ENCODE measurements around the gene TANGO2. TPM values are rescaled to one million over a fixed set of nuclear protein-coding genes. Genes with fewer than 3 reads are reported as not detected.

Gene TANGO2
- total RNA-seq, 1 experiment from 2014 or later, result 13.9 TPM

GRCh38 chr22:20080776-20081654 is 60.1 kb downstream of the TANGO2 start:
- no peak for TF ChIP-seq CTCF (IDR thresholded peaks at IDR 0.05; ENCODE audit: unreplicated experiment)
- peaks cover 32% of the 10 kb centered on the region for H3K4me1 Mint-ChIP-seq (ENCODE audit: insufficient read depth, unreplicated experiment)
- ChIA-PET POLR2A (interaction anchor here (0.7 to 3.2 kb wide), 5 partner anchors 18 to 519 kb away, joined by 3 to 13 read pairs (median 4); partner anchors contain the start of genes RANBP1 and TRMT2A), CTCF (interaction anchor here (0.6 kb wide), 3 partner anchors 10 to 236 kb away, joined by 3 to 4 read pairs (median 3); no protein-coding TSS in a partner anchor)
- H3K4me3 Mint-ChIP-seq (ENCODE audit: unreplicated experiment), result peak overlapping the region; percentile 92
- DNase-seq (ENCODE audit: unreplicated experiment), result peak; percentile 49
- BruUV-seq (replicated peaks), result TSS peak; percentile 48
- H3K27ac Mint-ChIP-seq (ENCODE audit: low read depth, unreplicated experiment), result peak overlapping the region; percentile 79
- intact Hi-C loops (cut with micrococcal nuclease), result loop anchor here (1.0 kb wide), 1 partner anchor 111 kb away; no protein-coding TSS in a partner anchor
- no peaks in the 10 kb centered on the region for H3K27me3 Mint-ChIP-seq (ENCODE audit: insufficient read depth, unreplicated experiment)
- H3K9me3 Mint-ChIP-seq (ENCODE audit: unreplicated experiment), result no peaks in the 10 kb centered on the region
- peaks cover 33% of the 10 kb centered on the region for H3K36me3 Mint-ChIP-seq (ENCODE audit: insufficient read depth, unreplicated experiment)

- no peak for DNase-seq (ENCODE audit: unreplicated experiment)
- peaks cover 38% of the 10 kb centered on the region for H3K4me1 Mint-ChIP-seq (ENCODE audit: insufficient read depth, unreplicated experiment)
- TF ChIP-seq CTCF (IDR thresholded peaks at IDR 0.05; ENCODE audit: unreplicated experiment), result no peak
- peak overlapping the region; percentile 79 for H3K27ac Mint-ChIP-seq (ENCODE audit: low read depth, unreplicated experiment)
- H3K36me3 Mint-ChIP-seq (ENCODE audit: insufficient read depth, unreplicated experiment), result peaks cover 56% of the 10 kb centered on the region
- H3K27me3 Mint-ChIP-seq (ENCODE audit: insufficient read depth, unreplicated experiment), result no peaks in the 10 kb centered on the region
- H3K9me3 Mint-ChIP-seq (ENCODE audit: unreplicated experiment), result no peaks in the 10 kb centered on the region
- ChIA-PET CTCF (interaction anchor here (0.9 kb wide), 1 partner anchor 19 kb away, joined by 4 read pairs; no protein-coding TSS in a partner anchor), POLR2A (interaction anchor here (1.4 to 3.2 kb wide), 2 partner anchors 21 to 34 kb away, joined by 3 to 13 read pairs; partner anchors contain the start of gene TRMT2A)
- peak overlapping the region; percentile 11 for H3K4me3 Mint-ChIP-seq (ENCODE audit: unreplicated experiment)
- intact Hi-C loops (cut with micrococcal nuclease), result no loop called here
- BruUV-seq (replicated peaks), result no TSS peak
These were observed 62.4 kb downstream of the TANGO2 start for GRCh38 chr22:20083157-20083890.

- intact Hi-C loops (cut with micrococcal nuclease), result no loop called here
- POLR2A ChIA-PET, result interaction anchor here (1.4 kb wide), 1 partner anchor 22 kb away, joined by 3 read pairs; no protein-coding TSS in a partner anchor
- peaks cover 63% of the 10 kb centered on the region for H3K36me3 Mint-ChIP-seq (ENCODE audit: insufficient read depth, unreplicated experiment)
These were observed 63.1 kb downstream of the TANGO2 start for GRCh38 chr22:20083891-20084546.

More at GRCh38 chr22:20083891-20084546, 63.1 kb downstream of the TANGO2 start:
- no peak for DNase-seq (ENCODE audit: unreplicated experiment)
- Mint-ChIP-seq H3K27me3 (ENCODE audit: insufficient read depth, unreplicated experiment) (no peaks in the 10 kb centered on the region), H3K27ac (ENCODE audit: low read depth, unreplicated experiment) (no peak overlapping the region), H3K9me3 (ENCODE audit: unreplicated experiment) (no peaks in the 10 kb centered on the region), H3K4me1 (ENCODE audit: insufficient read depth, unreplicated experiment) (peaks cover 38% of the 10 kb centered on the region), H3K4me3 (ENCODE audit: unreplicated experiment) (peak overlapping the region; percentile 11)
- no TSS peak for BruUV-seq (replicated peaks)
- TF ChIP-seq CTCF (IDR thresholded peaks at IDR 0.05; ENCODE audit: unreplicated experiment), result no peak
- CTCF ChIA-PET, result interaction anchor here (0.9 kb wide), 1 partner anchor 19 kb away, joined by 4 read pairs; no protein-coding TSS in a partner anchor
